ENCODE measurements around the gene GPR34. TPM values are rescaled to one million over a fixed set of nuclear protein-coding genes. Genes with fewer than 3 reads are reported as not detected.
"Not testable (repeated sequence)": the region's sequence is repeated elsewhere in the genome, so short reads cannot be mapped to it uniquely, and the experiment has no call there.

Gene GPR34
- total RNA-seq, 4 donors from 2014 or later = 3.3 to 17.0 (median 7.1) TPM

DNA sequence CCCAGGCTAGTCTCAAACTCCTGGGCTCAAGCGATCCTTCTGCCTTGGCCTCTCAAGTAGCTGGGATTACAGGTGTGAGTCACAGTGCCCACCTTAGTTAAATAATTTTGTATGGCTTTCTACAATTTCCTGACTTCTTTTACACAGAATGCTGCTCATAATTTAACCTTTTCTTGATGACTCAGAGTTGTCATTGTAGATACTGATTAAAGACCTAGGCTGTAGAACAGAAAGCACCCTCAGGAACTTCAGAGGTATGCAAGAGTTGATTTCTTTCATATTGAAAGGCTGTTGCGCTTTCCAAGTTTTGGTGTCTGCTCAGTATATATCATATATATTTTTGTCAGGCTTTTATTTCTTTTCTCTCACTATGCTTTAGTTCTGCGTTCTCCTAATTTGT, 21.1 kb upstream of the GPR34 start:
- TF ChIP-seq CTCF (IDR thresholded peaks at IDR 0.05) (no peak), EP300 (IDR thresholded peaks at IDR 0.05) (no peak), POLR2AphosphoS5 (IDR thresholded peaks at IDR 0.05) (no peak), POLR2A (IDR thresholded peaks at IDR 0.05) (no peak)

DNA sequence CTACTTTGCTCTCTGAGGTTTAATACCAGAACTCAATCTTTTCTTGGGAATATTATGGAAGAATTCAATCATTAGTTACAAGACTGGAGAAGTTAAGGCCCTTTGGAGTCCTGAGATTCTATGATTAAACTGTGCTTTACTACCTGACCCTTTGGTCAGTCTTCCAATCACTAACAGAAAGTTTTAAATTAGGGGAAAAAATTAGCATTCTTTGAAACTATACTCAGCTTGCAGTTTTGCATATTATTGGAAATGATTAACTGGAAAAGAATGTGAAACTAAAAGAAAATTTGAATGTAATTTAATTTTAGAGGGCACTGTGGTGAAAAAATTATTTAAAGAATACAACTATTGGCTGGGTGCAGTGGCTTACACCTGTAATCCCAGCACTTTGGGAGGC, 18.7 kb upstream of the GPR34 start:
- no peak overlapping the region for H3K27ac ChIP-seq
- ATAC-seq = no peak
- H3K36me3 ChIP-seq = no peaks in the 10 kb centered on the region
- peaks cover 0 to 11% (median 0%) of the 10 kb centered on the region in 3 donors for H3K4me1 ChIP-seq
- TF ChIP-seq CTCF (IDR thresholded peaks at IDR 0.05) (no peak), POLR2AphosphoS5 (IDR thresholded peaks at IDR 0.05) (no peak), POLR2A (IDR thresholded peaks at IDR 0.05) (no peak), EP300 (IDR thresholded peaks at IDR 0.05) (no peak)
- H3K4me3 ChIP-seq = no peak overlapping the region
- H3K9me3 ChIP-seq = no peaks in the 10 kb centered on the region
- H3K27me3 ChIP-seq = no peaks in the 10 kb centered on the region

More for the DNA sequence above, 21.1 kb upstream of the GPR34 start:
- no peaks in the 10 kb centered on the region for H3K36me3 ChIP-seq
- no peak overlapping the region for H3K27ac ChIP-seq
- H3K9me3 ChIP-seq = no peaks in the 10 kb centered on the region
- ATAC-seq = no peak
- no peak overlapping the region for H3K4me3 ChIP-seq
- H3K4me1 ChIP-seq = peaks cover 0 to 24% (median 0%) of the 10 kb centered on the region in 3 donors
- H3K27me3 ChIP-seq = no peaks in the 10 kb centered on the region
- WGBS, 2 donors (ENCODE audit: low coverage in 1 of 2) = 89 to 90% methylated on average over 1 to 3 of the region's 3 CpGs

GRCh38 chrX:41671082-41671481, 17.7 kb upstream of the GPR34 start:
- no peaks in the 10 kb centered on the region for H3K9me3 ChIP-seq
- H3K4me3 ChIP-seq = no peak overlapping the region
- WGBS, 2 donors (ENCODE audit: low coverage in 1 of 2) = 89 to 100% methylated on average over 1 of the region's 1 CpG
- no peak overlapping the region for H3K27ac ChIP-seq
- ATAC-seq = no peak
- peaks cover 0 to 6% (median 0%) of the 10 kb centered on the region in 3 donors for H3K4me1 ChIP-seq
- TF ChIP-seq EP300 (IDR thresholded peaks at IDR 0.05) = no peak
- no peak for TF ChIP-seq POLR2A (IDR thresholded peaks at IDR 0.05)
- TF ChIP-seq POLR2AphosphoS5 (IDR thresholded peaks at IDR 0.05) = no peak
- no peak for TF ChIP-seq CTCF (IDR thresholded peaks at IDR 0.05)
- H3K36me3 ChIP-seq = no peaks in the 10 kb centered on the region
- H3K27me3 ChIP-seq = no peaks in the 10 kb centered on the region

- 40% methylated on average over 1 of the region's 1 CpG; no CpG with 5 or more reads in 1 of the 2 donors for WGBS, 2 donors (ENCODE audit: low coverage in 1 of 2)
- Histone ChIP-seq H3K36me3 (no peaks in the 10 kb centered on the region), H3K9me3 (no peaks in the 10 kb centered on the region), H3K27ac (no peak overlapping the region), H3K27me3 (no peaks in the 10 kb centered on the region), H3K4me3 (no peak overlapping the region), H3K4me1 (no peaks in the 10 kb centered on the region)
- TF ChIP-seq EP300 (IDR thresholded peaks at IDR 0.05) (no peak), POLR2A (IDR thresholded peaks at IDR 0.05) (no peak), POLR2AphosphoS5 (IDR thresholded peaks at IDR 0.05) (no peak), CTCF (IDR thresholded peaks at IDR 0.05) (no peak)
- ATAC-seq = no peak
Observed at GRCh38 chrX:41672643-41673042, 16.1 kb upstream of the GPR34 start.

DNA sequence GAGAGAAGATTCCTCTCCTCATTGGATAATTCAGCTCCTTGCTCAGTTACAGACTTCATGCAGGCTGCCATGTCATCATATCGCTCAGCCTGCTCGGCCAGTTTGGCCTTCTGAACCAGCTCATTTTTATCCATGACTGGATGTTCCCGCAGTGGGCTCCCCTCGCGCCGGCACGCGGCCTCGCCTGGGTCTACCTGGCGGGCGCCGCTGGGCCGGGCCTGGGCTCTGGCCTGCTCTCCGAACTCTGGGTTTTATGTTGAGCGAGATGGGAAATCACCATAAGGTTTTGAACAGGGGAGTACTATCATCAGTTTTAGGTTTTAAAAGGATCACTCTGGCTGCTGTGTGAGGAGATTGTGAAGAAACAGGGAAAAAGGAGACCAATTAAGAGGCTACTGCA, 12.4 kb upstream of the GPR34 start:
- not testable (repeated sequence) for ATAC-seq, H3K27ac ChIP-seq, H3K9me3 ChIP-seq, H3K36me3 ChIP-seq, H3K27me3 ChIP-seq, H3K4me1 ChIP-seq, H3K4me3 ChIP-seq
- 90% methylated on average over 4 of the region's 15 CpGs; no CpG with 5 or more reads in 1 of the 2 donors for WGBS, 2 donors (ENCODE audit: low coverage in 1 of 2)

Measured in gastroesophageal sphincter (tissue), 4 donors.